ENCODE data around the gene MTUS2.
"Not testable (repeated sequence)": the region's sequence is repeated elsewhere in the genome, so short reads cannot be mapped to it uniquely, and the experiment has no call there.

MTUS2 gene

DNA sequence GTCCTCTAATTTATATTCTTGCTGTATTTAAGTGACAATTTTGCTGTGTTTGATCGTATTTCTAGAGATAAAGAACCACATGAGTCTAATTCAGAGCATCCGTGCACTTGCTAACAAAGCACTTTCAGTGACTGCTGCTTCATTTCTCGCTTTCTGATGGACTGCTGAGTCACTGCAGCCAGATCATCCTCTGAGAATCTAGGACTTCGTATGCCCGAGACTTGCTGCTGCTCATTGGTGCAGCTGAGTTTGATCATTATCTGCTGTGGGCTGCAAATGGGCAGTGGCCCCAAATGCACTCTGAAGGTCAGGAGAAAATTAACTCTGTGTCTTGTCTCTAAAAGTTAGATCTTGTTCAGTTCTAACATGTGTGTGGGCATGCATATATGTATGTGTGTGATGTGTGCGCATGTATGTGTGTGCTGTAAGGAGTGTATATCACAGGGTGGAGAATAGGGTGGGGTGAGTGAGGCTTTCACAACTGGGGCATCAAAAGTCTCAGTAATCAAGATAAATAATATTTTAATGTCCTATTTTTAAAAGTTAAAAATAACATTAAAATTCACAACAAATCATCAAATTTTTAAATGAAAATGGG is 342.6 kb downstream of the MTUS2 start:
- no peak for DNase-seq (ENCODE audit: low read depth, low spot score)

DNA sequence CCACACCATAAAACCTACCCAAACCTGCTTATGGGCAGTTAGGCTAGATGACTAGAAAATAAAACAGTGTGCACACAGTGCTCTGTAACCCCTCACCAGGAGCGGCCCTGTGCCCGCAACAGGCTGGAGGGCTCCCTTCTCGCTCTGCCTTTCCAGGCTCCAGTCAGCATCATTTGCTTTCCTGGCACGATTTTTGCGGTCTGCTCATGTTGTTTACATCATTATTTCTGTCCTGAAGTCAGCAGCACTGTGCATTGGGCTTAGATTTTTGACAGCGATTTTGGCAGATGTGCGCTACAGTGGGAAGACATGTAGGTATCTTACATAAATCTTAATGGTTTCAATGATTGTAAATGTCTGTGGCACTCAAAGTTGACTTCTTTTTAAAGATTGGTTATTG is 344.0 kb downstream of the MTUS2 start:
- no peak for DNase-seq (ENCODE audit: low read depth, low spot score)

DNA sequence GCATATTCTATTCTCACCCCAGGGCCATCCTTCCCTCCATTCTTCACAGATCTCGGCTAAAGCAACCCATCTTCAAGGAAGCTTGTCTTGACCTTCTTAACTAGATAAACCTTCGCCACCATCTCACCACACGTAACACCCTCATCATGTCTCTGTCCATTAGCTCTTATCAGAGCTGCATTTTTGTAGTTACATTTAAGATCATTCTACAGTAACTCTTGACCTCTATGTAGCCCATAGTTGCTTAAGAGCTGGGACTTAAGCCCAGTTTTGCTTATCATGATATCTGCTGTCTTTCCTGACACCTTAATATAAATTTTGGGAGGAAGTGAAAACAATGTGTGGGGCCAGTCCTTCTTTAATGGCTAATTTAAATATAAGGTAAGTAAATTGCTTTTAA is 345.1 kb downstream of the MTUS2 start:
- no peak for DNase-seq (ENCODE audit: low read depth, low spot score)

DNA sequence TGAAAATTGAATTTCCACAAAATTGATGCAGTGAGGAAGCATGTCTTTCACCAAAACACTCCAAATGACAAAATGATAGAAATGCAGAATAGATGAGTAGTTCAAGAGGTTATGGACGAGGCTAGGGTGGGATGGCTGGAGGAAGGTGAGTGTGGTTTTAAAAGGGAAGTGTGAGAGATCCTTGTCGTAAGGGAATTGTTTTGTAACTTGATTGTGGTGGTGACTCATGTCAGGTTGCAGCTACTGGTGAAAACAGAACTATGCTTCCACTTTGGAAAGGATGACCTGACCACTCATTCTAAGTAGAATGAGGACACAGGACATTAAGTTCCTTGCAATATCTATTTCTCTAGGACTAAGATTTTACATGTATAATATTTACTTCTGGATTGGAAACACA is 345.7 kb downstream of the MTUS2 start:
- DNase-seq (ENCODE audit: low read depth, low spot score): no peak

DNA sequence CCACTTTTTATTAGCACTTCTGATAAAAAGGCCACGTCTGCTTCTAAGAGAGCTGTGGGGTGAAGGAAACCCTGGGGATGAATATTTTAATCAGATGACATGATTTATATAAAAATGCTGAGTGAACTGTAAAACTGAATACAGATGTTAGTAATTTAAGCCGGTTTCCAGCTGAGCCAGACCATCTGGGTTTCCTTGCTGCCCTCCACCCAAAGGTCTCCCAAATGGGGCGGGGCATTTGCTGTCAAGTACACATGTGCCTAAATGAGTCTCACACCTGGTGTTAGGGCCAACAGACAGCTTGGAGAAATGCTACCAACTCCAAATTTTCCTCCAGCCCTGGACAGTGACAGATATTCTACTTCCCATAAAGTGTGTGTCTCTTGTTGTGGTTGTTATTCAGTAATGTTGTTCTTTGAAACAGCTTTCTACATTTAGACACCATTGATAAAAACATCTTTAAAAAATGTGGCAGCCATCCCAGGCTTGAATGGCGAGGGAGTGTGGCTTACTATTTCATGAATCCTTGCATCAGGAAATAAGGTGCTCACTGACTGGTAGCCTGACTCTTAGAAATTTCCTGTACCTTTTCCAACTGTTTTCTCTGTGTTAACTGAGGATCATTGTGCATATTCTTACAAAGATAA is 350.4 kb downstream of the MTUS2 start:
- DNase-seq (ENCODE audit: low read depth, low spot score): no peak

DNA sequence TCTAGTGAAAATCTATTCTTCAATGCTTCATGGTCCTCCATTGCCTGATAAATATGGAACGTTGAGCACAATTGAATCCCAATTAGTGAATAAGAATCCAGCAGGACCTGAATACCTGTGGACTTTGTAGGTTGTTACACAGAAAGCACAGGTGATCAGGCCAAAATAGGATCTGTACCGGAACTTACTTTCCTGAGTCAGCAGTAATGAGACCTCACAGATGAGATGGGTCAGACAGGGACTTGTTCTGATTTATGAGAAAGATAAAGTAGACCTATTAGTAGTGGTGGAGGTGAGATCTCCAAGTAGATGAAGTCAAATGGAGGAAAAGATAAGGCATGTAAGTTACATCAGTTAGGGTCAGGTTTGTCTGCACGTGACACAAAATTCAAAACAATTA is 351.1 kb downstream of the MTUS2 start:
- DNase-seq (ENCODE audit: low read depth, low spot score): no peak

DNA sequence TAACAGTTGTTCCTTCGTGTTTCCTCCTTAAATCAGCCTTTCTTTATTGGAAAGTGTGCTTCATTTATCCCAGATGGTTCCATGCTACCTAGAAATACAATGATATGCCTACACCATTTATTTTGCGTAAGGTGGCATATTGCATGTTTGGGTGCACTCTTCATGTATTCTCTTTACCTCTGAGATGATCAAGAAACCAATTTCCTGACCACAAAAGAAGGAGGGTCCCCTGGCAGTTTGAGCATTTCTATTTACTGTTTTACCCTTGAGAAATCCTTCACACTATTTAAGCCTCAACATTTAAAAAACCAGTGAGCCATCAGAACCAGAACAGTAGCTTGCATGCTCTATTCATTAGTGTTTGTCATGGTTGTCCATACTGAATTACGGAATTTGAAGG is 354.0 kb downstream of the MTUS2 start:
- DNase-seq (ENCODE audit: low read depth, low spot score): no peak

DNA sequence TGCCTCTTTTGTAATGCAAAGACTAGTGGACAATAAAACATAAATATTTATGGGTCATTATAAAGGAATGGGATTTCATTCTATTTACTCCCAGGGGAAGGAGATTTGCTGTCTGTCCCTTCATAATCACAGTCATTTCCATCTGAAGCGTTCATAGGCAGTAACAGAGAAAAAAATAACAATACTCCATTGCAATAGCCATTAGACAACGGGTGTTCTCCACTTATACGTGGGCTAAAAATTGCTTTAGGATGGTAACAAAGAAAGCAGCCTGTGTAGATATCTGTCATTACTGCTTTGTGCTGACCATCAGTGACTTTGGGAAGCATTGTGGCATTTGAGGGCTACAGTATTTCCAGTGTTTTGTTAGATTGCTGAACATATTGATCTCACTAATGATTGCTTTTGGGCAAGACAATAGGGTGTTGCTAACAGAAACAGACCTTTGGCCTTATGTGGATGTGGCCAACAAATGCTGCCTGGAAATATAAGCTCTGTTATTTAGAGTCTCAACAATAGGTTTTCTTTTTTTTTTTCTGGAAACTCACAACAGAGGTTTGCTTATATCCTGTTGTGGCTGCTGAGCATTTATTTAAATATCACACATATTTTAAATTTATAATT is 355.2 kb downstream of the MTUS2 start:
- DNase-seq (ENCODE audit: low read depth, low spot score): no peak

DNA sequence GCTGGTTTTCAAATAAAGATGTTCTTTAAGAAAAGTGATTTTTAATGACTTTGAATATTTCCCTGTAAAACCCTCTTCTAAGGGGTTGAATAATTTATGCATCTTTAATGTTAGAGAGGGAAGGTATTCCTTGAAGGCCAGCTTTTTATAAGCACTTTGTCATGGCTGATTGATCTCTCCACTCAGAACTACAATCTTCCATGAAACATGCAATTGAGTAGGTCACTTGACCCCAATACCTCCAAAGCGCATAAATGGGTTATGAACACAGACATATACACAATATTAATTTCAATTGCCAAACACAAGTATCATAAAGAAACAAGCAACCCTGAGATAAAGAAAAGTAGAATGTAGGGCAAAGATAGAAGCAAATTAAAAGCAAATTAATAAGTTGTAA is 359.9 kb downstream of the MTUS2 start:
- DNase-seq (ENCODE audit: low read depth, low spot score): no peak

DNA sequence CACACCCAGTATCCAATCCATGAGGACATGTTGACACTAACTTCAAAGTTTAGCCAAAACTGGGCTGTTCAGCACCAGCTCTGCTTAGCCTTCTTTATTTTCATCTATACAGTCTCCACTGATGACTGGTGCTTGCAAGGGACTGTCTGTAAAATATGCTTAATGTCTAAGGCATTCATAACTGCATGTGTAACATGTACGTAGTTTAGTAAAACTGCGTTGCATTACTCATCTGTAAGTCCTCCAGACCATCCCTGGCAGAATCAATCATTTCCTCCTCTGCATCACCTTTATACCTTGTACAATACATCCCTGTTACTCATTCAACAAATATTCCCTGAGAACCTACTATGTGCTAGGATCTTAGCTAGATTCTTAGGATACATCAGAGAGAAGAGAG is 362.1 kb downstream of the MTUS2 start:
- DNase-seq (ENCODE audit: low read depth, low spot score): no peak

DNA sequence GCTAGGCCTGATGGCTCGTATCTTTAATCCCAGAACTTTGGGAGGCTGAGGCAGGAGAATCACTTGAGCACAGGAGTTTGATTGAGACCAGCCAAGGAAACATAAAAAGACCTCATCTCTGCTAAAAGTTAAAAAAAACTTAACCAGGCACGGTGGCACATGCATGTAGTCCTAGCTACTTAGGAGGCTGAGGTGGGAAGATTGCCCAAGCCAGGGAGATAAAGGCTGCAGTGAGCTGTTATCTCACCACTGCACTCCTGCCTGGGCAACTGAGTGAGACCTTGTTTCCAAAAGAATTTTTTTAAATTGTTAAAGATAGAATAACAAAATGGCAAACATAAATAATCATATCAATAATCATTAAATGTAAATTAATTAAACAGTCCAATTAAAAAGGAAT is 365.8 kb downstream of the MTUS2 start:
- no peak for DNase-seq (ENCODE audit: low read depth, low spot score)

DNA sequence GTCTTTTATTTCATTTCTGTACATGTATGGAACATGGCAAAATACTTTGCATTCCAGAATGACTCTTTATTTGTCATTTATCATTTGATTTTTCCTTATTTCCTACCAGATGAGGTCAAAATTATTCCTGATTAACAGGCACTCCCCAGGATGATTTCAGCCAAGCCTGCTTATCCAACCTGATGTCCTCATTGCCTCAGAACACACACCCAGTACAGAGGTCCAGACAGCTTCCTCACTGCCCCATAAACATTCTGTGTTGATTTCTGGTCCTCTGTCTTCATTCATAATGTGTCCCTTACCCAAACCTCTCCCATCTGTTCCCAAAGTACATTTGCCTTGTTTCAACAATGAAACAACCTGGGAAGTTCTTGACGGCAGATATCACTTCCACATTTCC is 367.4 kb downstream of the MTUS2 start:
- DNase-seq (ENCODE audit: low read depth, low spot score): no peak

DNA sequence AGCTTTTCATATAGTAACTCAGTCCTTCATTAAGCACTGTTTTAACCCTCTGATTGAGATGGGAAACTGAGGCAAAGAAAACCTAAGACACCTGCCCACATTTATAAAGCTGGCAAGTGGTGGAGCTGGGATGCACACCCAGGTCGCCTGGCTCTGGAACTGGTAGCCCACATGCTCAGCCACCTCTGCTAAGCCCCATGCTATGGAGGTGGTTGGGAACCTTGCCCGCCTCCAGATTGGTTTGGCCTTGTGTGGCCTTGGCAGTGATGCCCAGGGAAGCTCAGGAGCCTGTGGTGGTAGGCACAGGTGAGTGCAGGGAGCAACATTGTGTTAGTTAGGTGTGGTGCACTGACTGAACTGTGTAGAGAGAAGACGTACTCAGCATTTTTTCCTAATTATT is 370.2 kb downstream of the MTUS2 start:
- DNase-seq (ENCODE audit: low read depth, low spot score): no peak

DNA sequence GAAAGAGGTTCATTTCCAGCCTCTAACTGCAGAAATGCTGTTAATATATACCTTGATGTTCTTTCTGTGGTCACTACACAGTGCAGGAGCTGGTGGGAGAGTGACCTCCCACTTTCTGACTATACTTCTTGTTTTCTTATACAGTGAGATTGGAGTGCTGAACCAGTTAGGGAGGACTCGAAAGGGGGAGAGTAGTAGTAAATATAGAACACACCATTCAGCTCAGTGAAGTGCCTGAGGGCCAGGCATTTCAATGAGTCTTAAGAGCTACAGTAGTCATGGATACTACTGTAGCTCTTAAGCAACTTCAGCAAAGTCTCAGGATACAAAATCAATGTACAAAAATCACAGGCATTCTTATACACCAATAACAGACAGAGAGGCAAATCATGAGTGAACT is 372.9 kb downstream of the MTUS2 start:
- no peak for DNase-seq (ENCODE audit: low read depth, low spot score)

DNA sequence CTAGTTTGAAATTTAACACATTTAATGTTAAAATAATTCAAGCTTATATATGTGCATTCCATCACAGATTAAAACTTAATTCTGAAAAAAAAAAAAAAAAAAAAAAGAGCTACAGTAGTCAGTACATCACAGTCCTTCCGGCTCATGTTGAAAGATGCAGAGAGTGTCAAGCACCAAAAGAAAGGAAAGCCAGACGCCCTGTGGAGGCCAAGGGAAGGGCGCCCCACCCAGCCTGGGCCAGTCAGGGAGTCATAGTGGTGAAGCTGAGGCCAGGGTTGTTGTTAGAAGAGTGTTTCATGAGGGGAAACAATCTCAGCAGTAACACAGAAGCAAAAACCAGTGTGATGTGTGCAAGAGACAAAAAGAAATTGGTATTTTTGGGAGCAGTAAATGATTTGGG is 375.3 kb downstream of the MTUS2 start:
- no peak for DNase-seq (ENCODE audit: low read depth, low spot score)

DNA sequence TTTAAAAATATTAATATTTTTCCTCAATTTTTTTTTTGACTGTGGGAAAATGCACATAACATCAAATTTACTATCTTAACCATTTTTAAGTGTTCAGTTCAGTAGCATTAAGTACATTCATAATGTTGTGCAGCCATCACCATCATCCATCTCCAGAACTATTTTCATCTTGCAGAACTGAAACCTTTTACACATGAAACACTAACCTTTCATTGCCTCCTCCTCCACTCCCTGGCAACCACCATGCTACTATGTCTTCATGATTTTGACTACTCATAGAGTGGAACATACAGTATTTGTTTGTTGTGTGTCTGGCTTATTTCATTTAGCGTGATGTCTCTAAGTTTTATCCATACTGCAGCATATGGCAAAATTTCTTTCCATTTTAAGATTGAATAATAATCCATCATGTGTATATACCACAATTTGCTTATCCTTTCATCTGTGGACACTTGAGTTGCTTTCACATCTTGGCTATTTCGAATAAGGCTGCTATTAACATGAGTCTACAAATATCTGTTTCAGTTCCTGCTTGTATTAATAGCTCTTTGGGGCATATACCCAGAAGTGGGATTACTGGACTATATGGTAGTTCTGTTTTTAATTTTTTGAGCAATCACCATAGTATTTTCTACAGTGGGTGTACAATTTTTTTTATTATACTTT is 376.4 kb downstream of the MTUS2 start:
- no peak for DNase-seq (ENCODE audit: low read depth, low spot score)

DNA sequence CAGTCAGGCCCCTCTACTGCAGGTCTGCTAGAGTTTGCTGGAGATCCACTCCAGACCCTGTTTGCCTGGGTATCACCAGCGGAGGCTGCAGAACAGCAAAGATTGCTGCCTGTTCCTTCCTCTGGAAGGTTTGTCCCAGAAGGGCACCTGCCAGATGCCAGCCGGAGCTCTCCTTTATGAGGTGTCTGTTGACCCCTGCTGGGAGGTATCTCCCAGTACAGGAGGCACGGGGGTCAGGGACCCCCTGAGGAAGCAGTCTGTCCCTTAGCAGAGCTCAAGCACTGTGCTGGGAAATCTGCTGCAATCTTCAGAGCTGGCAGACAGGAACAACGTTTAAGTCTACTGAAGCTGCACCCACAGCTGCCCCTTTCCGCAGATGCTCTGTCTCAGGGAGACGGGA is 382.6 kb downstream of the MTUS2 start:
- not testable (repeated sequence) for DNase-seq (ENCODE audit: low read depth, low spot score)

DNA sequence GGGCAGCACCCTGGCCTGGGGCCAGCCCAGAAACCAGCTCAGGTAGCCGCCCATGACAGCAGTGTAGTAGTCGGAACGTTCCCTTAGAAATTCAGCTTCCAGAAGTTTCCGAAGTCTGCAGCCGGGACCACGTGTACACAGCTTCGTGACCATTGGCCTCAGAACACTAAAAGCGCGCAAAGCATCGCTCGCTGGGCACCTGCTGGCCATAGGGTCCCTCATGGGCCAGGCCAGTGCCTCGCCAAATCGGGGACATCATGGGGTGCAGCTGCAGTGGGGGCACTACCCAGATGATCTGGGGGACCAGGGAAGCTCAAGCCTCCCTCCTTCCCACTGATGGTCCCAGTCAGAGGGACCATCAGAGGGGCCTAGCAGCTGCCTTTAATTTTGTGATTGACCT is 384.5 kb downstream of the MTUS2 start:
- no peak for DNase-seq (ENCODE audit: low read depth, low spot score)

DNA sequence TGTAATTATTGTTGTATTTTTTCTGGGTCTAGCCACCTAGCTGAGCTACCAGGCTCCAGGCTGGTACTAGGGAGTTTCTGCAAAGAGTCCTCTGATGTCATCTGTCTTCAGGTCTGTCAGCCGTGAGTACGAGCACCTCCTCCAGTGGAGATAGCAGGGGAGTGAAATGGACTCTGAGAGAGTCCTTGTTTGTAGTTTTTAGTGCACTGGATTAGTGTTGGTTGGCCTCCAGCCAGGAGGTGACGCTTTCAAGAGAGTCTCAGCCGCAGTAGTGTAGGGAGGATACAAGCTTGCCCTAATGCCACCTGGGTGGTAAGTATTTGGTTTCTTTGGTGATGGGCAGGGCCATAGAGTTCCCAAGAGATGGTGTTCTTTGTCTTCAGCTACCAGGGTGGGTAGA is 390.5 kb downstream of the MTUS2 start:
- DNase-seq (ENCODE audit: low read depth, low spot score): no peak

DNA sequence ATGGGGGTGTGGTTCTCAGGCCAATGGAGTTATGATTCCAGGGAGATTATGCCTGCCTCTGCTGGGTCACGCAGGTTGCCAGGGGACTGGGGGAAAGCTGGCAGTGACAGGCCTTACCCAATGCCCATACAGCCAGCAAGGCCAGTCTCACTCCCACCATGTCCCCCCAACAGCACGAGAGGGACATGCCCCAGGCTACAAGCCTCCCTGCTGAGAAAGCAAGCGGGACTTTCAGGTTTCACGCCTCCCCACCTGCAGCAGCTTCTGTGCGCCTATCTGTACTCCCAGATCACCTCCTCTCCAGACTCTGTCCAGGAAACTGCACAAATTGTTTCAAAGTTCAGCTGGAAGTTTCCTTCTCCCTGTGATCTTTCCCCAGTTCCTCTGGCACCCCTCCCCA is 391.0 kb downstream of the MTUS2 start:
- not testable (repeated sequence) for DNase-seq (ENCODE audit: low read depth, low spot score)

DNA sequence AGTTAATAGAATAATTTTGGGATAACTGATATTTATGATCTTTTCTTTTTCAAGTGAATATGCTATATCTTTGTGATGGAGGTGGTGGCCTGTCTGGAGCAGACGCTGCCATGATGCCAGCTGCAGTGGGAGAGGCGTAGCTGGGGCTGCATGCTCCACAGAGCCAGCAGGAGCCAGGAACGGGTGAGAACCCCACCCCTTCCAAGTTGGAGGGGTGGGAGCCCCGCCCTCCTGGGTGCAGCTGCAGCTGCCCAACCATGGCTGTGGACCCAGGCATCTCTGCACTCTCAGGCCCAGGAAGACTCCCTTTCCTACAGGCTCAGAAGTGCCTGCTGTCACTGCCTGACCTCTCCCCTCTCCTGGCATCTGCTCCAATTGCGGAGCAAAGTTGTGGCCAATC is 402.3 kb downstream of the MTUS2 start:
- no peak for DNase-seq (ENCODE audit: low read depth, low spot score)

DNA sequence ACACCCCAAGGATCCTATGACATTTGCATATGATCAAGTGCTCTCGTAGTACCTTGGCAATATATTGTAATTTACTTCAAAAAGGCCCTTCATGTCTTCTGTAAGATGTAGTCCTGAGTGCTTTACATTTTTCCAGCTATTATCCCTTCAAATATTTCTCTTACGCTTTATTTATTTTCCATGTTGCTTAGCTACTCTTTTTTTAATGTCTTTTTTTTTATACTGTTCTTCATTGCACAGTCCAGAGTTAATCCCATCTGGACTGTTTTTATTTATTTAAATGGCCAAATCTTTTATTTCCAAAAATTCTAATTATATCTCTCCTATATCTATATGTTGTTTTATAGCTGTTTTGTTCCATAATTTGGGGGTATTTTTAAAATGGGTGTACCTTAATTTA is 404.1 kb downstream of the MTUS2 start:
- DNase-seq (ENCODE audit: low read depth, low spot score): no peak

DNA sequence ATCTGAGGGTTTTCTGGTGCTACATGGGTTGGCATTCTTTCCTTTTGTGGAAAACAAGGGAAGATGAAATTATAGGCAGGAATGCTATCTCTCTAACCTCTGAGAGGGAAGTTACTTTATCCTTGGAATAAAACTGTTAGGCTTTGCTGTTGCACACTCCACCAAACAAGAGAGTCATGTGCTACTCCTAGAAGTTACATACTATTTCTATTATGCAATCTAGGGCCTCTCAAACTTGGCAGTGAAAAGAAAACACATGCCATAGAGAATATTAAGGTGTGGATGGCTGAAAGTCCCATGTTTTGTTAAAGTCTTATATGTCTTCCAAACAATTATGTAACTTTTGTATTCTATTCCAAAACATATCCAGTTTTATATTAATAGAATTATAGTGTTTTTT is 407.4 kb downstream of the MTUS2 start:
- no peak for DNase-seq (ENCODE audit: low read depth, low spot score)

All from ELF-1 (cell line).